ENCODE data around the gene PPFIBP2.
"Not testable (repeated sequence)": the region's sequence is repeated elsewhere in the genome, so short reads cannot be mapped to it uniquely, and the experiment has no call there.

GRCh38 chr11:7517743-7518142 lies 3.9 kb downstream of the PPFIBP2 start:
- TF ChIP-seq SIN3A (IDR thresholded peaks at IDR 0.05; ENCODE audit: borderline replicate concordance, insufficient read depth, low read depth, low read length): not testable (repeated sequence)
- TF ChIP-seq, protein P1, sequence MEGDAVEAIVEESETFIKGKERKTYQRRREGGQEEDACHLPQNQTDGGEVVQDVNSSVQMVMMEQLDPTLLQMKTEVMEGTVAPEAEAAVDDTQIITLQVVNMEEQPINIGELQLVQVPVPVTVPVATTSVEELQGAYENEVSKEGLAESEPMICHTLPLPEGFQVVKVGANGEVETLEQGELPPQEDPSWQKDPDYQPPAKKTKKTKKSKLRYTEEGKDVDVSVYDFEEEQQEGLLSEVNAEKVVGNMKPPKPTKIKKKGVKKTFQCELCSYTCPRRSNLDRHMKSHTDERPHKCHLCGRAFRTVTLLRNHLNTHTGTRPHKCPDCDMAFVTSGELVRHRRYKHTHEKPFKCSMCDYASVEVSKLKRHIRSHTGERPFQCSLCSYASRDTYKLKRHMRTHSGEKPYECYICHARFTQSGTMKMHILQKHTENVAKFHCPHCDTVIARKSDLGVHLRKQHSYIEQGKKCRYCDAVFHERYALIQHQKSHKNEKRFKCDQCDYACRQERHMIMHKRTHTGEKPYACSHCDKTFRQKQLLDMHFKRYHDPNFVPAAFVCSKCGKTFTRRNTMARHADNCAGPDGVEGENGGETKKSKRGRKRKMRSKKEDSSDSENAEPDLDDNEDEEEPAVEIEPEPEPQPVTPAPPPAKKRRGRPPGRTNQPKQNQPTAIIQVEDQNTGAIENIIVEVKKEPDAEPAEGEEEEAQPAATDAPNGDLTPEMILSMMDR (IDR thresholded peaks at IDR 0.05): not testable (repeated sequence)
